MCF 10A (cell line): ENCODE data around the gene FAM13A. TPM values are rescaled to one million over a fixed set of nuclear protein-coding genes. Genes with fewer than 3 reads are reported as not detected.
A peak's percentile ranks its signal among the peaks of the same experiment; 100 is the strongest.

ENCODE experiments used
- BruUV-seq: library from RNA; stranded (reverse); fragments of 400-500 nt; replicated peaks from 2 replicates; lab custom pipeline; 2021; lab: Mats Ljungman, UMichigan
- CTCF ChIA-PET: fragments of 300-600 bp; sonication (Branson Sonifier 250); formaldehyde crosslinking; extraction: SDS; loops from one replicate; lab custom pipeline; 2021; ENCODE audit warnings: antibody characterized with exemption, inconsistent platforms; lab: Yijun Ruan, JAX
- POLR2A ChIA-PET: fragments of 300-600, 350-650 bp; sonication (Branson Sonifier 250); formaldehyde crosslinking; extraction: SDS; loops from one replicate; lab custom pipeline; 2020; ENCODE audit warnings: antibody characterized with exemption, inconsistent platforms; lab: Yijun Ruan, JAX
- DNase-seq: peaks from one replicate; pipeline ENCODE4 v3.0.0-alpha.2; 2018; ENCODE audit not compliant: unreplicated experiment
- H3K27ac Mint-ChIP-seq: one replicate; pipeline ENCODE4 v1.8.0; 2022; ENCODE audit warnings: mild to moderate bottlenecking, low read depth, mixed read lengths; ENCODE audit not compliant: unreplicated experiment
- H3K27me3 Mint-ChIP-seq: one replicate; pipeline ENCODE4 v1.8.0; 2022; ENCODE audit warnings: mixed read lengths; ENCODE audit not compliant: insufficient read depth, unreplicated experiment
- H3K36me3 Mint-ChIP-seq: one replicate; pipeline ENCODE4 v1.8.0; 2022; ENCODE audit warnings: mild to moderate bottlenecking, moderate library complexity, mixed read lengths; ENCODE audit not compliant: insufficient read depth, unreplicated experiment
- H3K4me1 Mint-ChIP-seq: one replicate; pipeline ENCODE4 v1.8.0; 2022; ENCODE audit warnings: mixed read lengths; ENCODE audit not compliant: insufficient read depth, unreplicated experiment
- H3K4me3 Mint-ChIP-seq: one replicate; pipeline ENCODE4 v1.8.0; 2022; ENCODE audit warnings: mild to moderate bottlenecking, moderate library complexity, mixed read lengths; ENCODE audit not compliant: unreplicated experiment
- H3K9me3 Mint-ChIP-seq: one replicate; pipeline ENCODE4 v1.8.0; 2022; ENCODE audit warnings: mixed read lengths; ENCODE audit not compliant: unreplicated experiment
- intact Hi-C: fragments of 100-400 bp; cut with micrococcal nuclease; formaldehyde crosslinking; loops from 2 replicates; pipeline ENCODE4 v1.14.1; 2022
- total RNA-seq: library from RNA; stranded (reverse); gene quantifications from 2 replicates; pipeline ENCODE4 v1.2.3, GENCODE V29; 2022
- TF ChIP-seq, protein P1 (sequence below): fragments of 200-600 bp; IDR thresholded peaks from one replicate; pipeline ENCODE4 v1.8.0; 2022; ENCODE audit warnings: antibody characterized with exemption, mild to moderate bottlenecking; ENCODE audit not compliant: unreplicated experiment

FAM13A gene
- total RNA-seq, 1 experiment from 2014 or later = 11.1 TPM

DNA sequence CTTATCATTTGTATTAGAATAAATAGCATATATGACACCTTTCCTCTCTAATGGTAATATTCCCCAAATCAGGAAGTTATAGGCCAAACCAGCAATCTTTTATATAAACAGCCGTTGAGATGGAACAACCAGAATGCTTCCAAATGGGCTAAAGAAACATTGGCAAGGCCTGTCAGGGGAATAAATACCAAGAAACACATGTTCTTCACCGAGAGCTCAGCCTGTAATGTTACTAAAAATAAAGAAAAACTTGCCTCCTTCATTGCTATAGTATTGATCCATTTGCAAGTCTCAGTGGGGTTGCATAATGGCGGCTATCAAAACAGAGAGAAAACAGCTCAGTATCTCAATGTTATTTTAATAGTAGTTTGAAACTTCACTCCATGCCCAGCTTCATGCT, 104.9 kb downstream of the FAM13A start:
- no peaks in the 10 kb centered on the region for H3K27me3 Mint-ChIP-seq
- DNase-seq = no peak
- no peaks in the 10 kb centered on the region for H3K36me3 Mint-ChIP-seq
- no peak overlapping the region for H3K4me3 Mint-ChIP-seq
- H3K27ac Mint-ChIP-seq = no peak overlapping the region
- no TSS peak for BruUV-seq
- H3K9me3 Mint-ChIP-seq = no peaks in the 10 kb centered on the region
- intact Hi-C loops = no loop called here
- CTCF ChIA-PET = interaction anchor here (0.7 to 1.5 kb wide), 2 partner anchors 71 to 243 kb away, joined by 3 to 5 read pairs; no protein-coding TSS in a partner anchor
- POLR2A ChIA-PET = interaction anchor here (1.1 kb wide), 1 partner anchor 11 kb away, joined by 5 read pairs; no protein-coding TSS in a partner anchor
- H3K4me1 Mint-ChIP-seq = peaks cover 31% of the 10 kb centered on the region
- TF ChIP-seq, protein P1, sequence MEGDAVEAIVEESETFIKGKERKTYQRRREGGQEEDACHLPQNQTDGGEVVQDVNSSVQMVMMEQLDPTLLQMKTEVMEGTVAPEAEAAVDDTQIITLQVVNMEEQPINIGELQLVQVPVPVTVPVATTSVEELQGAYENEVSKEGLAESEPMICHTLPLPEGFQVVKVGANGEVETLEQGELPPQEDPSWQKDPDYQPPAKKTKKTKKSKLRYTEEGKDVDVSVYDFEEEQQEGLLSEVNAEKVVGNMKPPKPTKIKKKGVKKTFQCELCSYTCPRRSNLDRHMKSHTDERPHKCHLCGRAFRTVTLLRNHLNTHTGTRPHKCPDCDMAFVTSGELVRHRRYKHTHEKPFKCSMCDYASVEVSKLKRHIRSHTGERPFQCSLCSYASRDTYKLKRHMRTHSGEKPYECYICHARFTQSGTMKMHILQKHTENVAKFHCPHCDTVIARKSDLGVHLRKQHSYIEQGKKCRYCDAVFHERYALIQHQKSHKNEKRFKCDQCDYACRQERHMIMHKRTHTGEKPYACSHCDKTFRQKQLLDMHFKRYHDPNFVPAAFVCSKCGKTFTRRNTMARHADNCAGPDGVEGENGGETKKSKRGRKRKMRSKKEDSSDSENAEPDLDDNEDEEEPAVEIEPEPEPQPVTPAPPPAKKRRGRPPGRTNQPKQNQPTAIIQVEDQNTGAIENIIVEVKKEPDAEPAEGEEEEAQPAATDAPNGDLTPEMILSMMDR = no peak

DNA sequence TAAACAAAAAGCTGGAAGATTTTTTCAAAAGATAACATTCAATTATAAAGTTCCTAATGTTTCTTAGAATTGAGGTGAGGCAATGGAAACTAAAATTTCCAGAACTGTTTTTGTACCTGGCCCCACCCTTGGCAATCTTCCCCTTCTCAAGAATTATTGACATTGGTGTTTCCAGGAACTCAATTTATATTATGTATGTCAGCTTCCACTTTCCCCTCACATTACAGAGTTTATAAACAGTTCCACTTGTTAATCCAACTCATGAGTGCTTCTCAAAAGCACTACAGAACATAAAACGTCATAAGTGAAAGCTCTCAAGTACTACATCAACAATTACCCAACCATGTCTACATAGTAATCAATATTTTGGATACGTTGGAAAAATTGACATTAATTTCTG, 107.4 kb downstream of the FAM13A start:
- intact Hi-C loops = no loop called here
- Mint-ChIP-seq H3K4me3 (no peak overlapping the region), H3K27me3 (no peaks in the 10 kb centered on the region), H3K27ac (peak overlapping the region; percentile 56), H3K36me3 (no peaks in the 10 kb centered on the region), H3K4me1 (peaks cover 27% of the 10 kb centered on the region), H3K9me3 (no peaks in the 10 kb centered on the region)
- DNase-seq = no peak
- ChIA-PET POLR2A (interaction anchor here (0.7 to 2.1 kb wide), 5 partner anchors 11 to 41 kb away, joined by 3 to 14 read pairs (median 4); no protein-coding TSS in a partner anchor), CTCF (no interaction called here)
- TF ChIP-seq, protein P1 = no peak
- BruUV-seq = no TSS peak

DNA sequence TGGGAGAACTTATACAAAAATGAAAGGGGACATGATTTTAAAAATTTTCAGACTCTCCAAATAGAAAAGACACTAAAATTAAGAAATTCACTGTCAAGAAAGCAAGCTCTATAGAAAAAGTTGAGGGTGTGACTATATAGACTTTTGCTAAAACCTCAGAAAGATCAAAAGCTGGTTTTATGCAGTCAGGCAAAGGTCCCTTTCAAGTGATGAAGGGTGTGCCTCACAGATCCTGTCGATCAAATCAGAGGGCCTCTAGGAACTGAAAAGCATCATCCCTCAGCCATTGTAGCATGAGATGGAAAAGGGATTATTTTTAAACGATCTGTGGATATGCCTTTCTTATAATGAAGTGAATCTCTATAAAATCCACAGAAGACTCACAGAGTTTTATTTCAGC, 116.5 kb downstream of the FAM13A start:
- Mint-ChIP-seq H3K36me3 (peaks cover 6% of the 10 kb centered on the region), H3K27ac (peak overlapping the region; percentile 94), H3K4me3 (no peak overlapping the region), H3K9me3 (no peaks in the 10 kb centered on the region), H3K27me3 (no peaks in the 10 kb centered on the region), H3K4me1 (peaks cover 12% of the 10 kb centered on the region)
- intact Hi-C loops = no loop called here
- POLR2A ChIA-PET = interaction anchor here (0.6 to 2.9 kb wide), 5 partner anchors 10 to 114 kb away, joined by 3 to 23 read pairs (median 3); no protein-coding TSS in a partner anchor
- CTCF ChIA-PET = interaction anchor here (1.2 to 1.7 kb wide), 2 partner anchors 83 to 122 kb away, joined by 3 to 6 read pairs; no protein-coding TSS in a partner anchor
- BruUV-seq = no TSS peak
- no peak for DNase-seq
- TF ChIP-seq, protein P1 = no peak

DNA sequence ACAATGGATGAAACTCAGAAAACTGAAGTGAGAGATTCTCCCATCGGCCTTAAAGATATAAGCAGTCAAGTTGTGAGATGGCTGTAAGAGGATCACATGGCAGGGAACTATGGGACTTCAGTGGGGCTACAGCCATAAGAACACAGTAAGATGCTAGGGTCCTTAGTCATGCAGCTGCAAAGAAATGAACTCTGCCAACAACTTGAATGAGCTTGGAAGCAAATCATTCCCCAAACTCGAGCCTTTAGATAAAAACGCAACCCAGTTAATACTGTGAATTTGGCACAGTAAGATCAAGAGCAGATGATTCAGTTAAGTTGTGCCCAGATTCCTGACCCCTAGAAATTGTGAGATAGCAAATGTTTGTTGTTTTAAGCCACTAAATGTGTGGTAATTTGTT, 117.3 kb downstream of the FAM13A start:
- intact Hi-C loops = loop anchor here (5.0 kb wide), 1 partner anchor 173 kb away; the partner anchor contains the start of gene TIGD2
- Mint-ChIP-seq H3K27ac (peak overlapping the region; percentile 94), H3K27me3 (no peaks in the 10 kb centered on the region), H3K9me3 (no peaks in the 10 kb centered on the region), H3K4me3 (no peak overlapping the region), H3K4me1 (peaks cover 12% of the 10 kb centered on the region), H3K36me3 (peaks cover 6% of the 10 kb centered on the region)
- TF ChIP-seq, protein P1 = no peak
- POLR2A ChIA-PET = interaction anchor here (1.8 to 2.9 kb wide), 4 partner anchors 10 to 84 kb away, joined by 4 to 23 read pairs (median 12); no protein-coding TSS in a partner anchor
- CTCF ChIA-PET = interaction anchor here (1.2 to 1.7 kb wide), 2 partner anchors 84 to 121 kb away, joined by 3 to 6 read pairs; no protein-coding TSS in a partner anchor
- no peak for DNase-seq
- no TSS peak for BruUV-seq
